Measurements from ENCODE around the gene PPIG. TPM values are rescaled to one million over a fixed set of nuclear protein-coding genes. Genes with fewer than 3 reads are reported as not detected.

The PPIG gene
- total RNA-seq, 1 experiment from 2014 or later: 46.5 TPM

DNA sequence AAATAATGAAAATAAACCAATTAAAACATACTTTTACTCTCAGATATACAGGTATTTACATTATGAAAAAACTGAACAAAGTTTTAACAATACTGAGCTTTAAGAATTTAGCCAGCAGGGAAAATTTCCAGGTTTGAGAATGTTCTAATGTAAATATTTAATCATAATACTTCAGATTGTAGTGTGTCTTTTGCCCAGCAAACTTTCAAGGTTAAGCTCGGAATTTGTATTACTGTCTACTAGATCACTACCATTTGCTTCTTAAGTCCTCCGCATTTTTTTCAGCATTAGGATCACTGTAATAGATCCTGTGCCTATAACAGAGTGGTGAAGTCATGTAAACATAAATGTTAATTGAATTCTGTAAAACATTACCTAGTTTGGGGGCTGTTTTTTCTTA lies 57.3 kb downstream of the PPIG start:
- BruUV-seq (replicated peaks): no TSS peak
- POLR2A ChIA-PET: interaction anchor here (0.6 kb wide), 1 partner anchor 328 kb away, joined by 4 read pairs; no protein-coding TSS in a partner anchor
- in situ Hi-C loops (cut with HindIII; ENCODE audit: low pct_unique_long_range_greater_than_20kb, low sequenced_read_pairs) (no loop called here), intact Hi-C loops (cut with micrococcal nuclease; ENCODE audit: unreplicated experiment) (no loop called here)
- ATAC-seq (no peak), DNase-seq (ENCODE audit: low read depth, low spot score) (no peak)
- peaks cover 9% of the 10 kb centered on the region for H3K36me3 ChIP-seq (ENCODE audit: control insufficient read depth, insufficient read depth, low read length)
- CTCF ChIA-PET: interaction anchor here (0.5 kb wide), 1 partner anchor 9 kb away, joined by 3 read pairs; no protein-coding TSS in a partner anchor
- H3K9me3 ChIP-seq (ENCODE audit: control insufficient read depth, insufficient read depth, low read depth, low read length): no peaks in the 10 kb centered on the region
- H3K27me3 ChIP-seq (ENCODE audit: control insufficient read depth, insufficient read depth, low read length): no peaks in the 10 kb centered on the region
- H3K4me3 ChIP-seq (ENCODE audit: low read depth in 2 of 2, low read length in 2 of 2): no peak overlapping the region
- TF ChIP-seq REST (IDR thresholded peaks at IDR 0.05; ENCODE audit: insufficient read depth in 1 of 2, low read depth in 2 of 2, low read length in 1 of 2) (no peak), TCF7L2 (IDR thresholded peaks at IDR 0.05; ENCODE audit: low read depth, low read length) (no peak), SIN3A (IDR thresholded peaks at IDR 0.05; ENCODE audit: borderline replicate concordance, insufficient read depth, low read depth, low read length) (no peak), POLR2AphosphoS5 (IDR thresholded peaks at IDR 0.05; ENCODE audit: low read depth, low read length) (no peak), CTCF (IDR thresholded peaks at IDR 0.05) (no peak)
- H3K27ac ChIP-seq (ENCODE audit: low read length): no peak overlapping the region
- no peaks in the 10 kb centered on the region for H3K4me1 ChIP-seq (ENCODE audit: control insufficient read depth, insufficient read depth, low read length)

GRCh38 chr2:169644173-169644572 lies 60.0 kb downstream of the PPIG start:
- no peaks in the 10 kb centered on the region for H3K4me1 ChIP-seq (ENCODE audit: control insufficient read depth, insufficient read depth, low read length)
- in situ Hi-C loops (cut with HindIII; ENCODE audit: low pct_unique_long_range_greater_than_20kb, low sequenced_read_pairs): no loop called here
- H3K27me3 ChIP-seq (ENCODE audit: control insufficient read depth, insufficient read depth, low read length): no peaks in the 10 kb centered on the region
- intact Hi-C loops (cut with micrococcal nuclease; ENCODE audit: unreplicated experiment): no loop called here
- TF ChIP-seq CTCF (IDR thresholded peaks at IDR 0.05): no peak
- TF ChIP-seq POLR2AphosphoS5 (IDR thresholded peaks at IDR 0.05; ENCODE audit: low read depth, low read length): no peak
- TF ChIP-seq REST (IDR thresholded peaks at IDR 0.05; ENCODE audit: insufficient read depth in 1 of 2, low read depth in 2 of 2, low read length in 1 of 2): no peak
- no peaks in the 10 kb centered on the region for H3K9me3 ChIP-seq (ENCODE audit: control insufficient read depth, insufficient read depth, low read depth, low read length)
- no peak overlapping the region for H3K4me3 ChIP-seq (ENCODE audit: low read depth in 2 of 2, low read length in 2 of 2)
- ChIA-PET CTCF (no interaction called here), POLR2A (no interaction called here)
- no peak overlapping the region for H3K27ac ChIP-seq (ENCODE audit: low read length)
- no peak for ATAC-seq
- no TSS peak for BruUV-seq (replicated peaks)
- no peak for DNase-seq (ENCODE audit: low read depth, low spot score)
- 0 out of 2 replicates have a peak, but pooled peaks cover 2% of the 10 kb centered on the region for H3K36me3 ChIP-seq (ENCODE audit: control insufficient read depth, insufficient read depth, low read length)

All from Panc1 (cell line).